ENCODE data around the gene OR8D2.
"Not testable (repeated sequence)": the region's sequence is repeated elsewhere in the genome, so short reads cannot be mapped to it uniquely, and the experiment has no call there.

The OR8D2 gene

DNA sequence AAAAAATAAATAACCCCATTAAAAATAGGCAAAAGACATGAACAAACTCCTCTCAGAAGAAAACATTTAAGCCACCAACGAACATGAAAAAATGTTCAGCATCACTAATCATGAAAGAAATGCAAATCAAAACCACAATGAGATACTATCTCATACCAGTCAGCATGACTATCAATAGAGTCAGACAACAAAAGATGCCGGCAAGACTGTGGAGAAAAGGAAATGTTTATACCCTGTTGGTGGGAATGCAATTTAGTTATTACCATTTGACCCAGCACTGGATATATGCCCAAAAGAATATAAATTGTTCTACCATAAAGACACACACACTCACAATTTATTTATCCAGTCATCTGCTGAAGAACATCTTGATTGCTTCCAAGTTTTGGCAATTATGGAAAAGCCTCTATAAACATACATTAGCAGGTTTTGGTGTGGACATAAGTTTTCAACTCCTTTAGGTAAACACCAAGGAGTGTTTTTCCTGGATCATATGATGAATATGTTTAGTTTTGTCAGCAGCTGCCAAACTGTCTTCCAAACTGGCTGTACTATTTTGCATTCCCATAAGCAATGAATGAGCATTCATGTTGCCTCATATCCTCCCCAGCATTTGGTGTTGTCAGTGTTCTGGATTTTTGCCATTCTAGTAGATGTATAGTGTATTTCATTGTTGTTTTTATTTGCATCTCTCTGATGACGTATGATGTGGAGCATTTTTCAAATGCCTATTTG lies 34.2 kb downstream of the OR8D2 start:
- DNase-seq (ENCODE audit: low spot score) = peak; percentile 11

DNA sequence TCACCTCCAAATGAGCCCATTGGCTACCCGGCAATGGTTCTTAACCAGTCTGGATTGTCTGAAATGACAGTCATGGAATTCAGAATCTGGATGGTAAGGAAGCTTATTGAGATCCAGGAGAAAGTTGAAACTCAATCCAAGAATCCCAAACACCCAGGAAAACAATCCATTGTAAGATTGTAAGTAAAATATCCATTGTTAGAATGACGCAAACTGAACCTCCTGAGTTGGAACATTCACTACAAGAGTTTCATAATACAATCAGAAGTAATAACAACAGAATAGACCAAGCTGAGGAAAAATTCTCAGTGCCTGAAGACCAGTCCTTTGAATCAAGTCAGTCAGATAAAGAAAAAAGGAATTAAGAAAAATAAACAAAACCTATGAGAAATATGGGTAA lies 41.7 kb downstream of the OR8D2 start:
- DNase-seq (ENCODE audit: low spot score) = no peak

DNA sequence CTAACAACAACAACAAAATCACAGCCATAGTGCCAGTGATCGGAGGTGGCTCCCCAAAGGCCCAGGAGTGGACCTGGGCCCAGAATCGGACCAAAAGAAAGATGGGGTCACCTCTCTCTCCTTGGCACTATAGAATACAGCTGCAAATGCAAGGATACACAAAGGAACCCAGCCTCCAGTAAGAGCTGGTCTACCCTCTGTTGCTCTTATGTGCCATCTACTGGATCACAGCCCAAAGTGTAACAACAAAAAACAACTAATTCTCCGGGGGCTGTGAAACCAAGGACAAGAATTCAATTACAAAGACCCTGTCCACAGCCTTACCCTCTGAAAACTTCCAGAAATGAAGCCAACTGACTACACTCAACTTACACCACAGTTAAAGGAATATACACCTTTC lies 42.2 kb downstream of the OR8D2 start:
- DNase-seq (ENCODE audit: low spot score) = no peak

DNA sequence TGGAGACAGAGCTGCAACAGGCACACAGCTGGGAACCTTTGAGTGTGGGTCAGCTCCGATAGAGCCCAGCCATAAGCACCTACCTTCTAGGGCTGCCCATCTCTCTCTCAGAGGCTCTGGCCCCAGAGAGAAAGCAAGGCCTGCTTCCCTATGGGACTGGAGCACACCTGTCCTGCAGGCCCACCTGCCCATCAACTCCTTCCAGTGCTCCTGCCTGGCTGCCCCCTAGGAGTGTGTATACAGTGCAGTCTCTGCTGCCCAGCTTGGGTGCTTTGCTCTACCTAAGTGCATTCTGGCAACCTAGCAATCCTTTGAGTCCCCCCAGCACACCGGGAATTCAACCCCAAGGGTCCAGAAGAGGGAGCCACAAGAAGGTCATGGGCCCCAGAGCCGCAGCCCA lies 42.8 kb downstream of the OR8D2 start:
- DNase-seq (ENCODE audit: low spot score) = no peak

DNA sequence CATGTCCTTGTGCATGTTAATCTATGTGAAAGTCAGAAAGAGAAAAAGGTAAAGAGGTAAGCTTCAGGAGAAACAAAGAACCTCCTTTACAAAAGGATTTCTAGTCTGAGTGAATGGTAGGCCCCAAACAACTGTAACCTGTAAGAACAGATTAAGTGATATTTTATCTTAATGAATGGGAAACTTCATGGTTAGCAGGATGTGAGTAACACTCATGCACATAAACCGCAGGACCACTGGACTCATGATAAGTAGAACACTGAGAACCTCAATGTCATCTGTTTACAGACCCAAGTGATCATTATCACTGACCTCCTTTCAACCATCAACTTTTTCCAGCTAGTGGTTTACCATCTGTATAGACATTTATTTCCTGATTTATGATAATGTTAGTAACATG lies 43.9 kb downstream of the OR8D2 start:
- DNase-seq (ENCODE audit: low spot score) = no peak

DNA sequence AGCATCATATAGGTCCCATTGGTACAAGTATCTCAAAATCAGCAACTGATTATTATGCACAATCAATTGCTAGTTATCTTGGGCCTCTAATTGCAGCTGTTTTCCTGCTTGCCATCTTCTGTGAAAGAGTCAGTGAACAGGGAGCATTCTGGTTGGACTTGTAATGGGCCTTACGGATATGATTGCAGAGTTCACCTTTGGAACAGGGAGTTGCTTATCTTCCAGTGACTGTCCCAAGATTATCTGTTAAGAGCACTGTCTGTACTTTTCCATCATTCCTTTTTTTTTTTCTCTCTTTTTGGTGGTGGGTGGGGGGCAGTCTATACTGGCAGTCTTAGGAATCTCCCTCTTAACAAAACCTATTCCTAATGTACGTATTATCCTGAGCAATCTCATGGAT lies 46.0 kb downstream of the OR8D2 start:
- DNase-seq (ENCODE audit: low spot score) = no peak

DNA sequence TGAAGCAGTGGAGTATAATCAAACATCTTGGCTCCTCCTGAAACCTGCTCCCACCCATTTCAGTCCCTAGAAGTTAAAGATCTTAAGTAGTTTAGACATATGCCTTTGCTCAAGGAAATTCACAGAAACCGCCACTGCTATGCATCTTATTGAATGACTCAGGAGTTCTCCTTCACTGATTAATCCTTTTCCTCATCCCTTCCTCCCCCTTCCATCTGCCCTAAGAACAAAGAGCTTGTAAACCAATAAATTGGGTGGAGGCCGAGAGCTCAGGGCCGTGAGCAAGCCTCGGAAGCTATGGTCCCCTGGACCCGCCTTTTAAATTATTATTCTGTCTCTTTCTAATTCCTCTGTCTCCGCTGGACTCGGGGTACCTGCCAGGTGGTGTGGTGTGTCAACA lies 49.1 kb downstream of the OR8D2 start:
- not testable (repeated sequence) for DNase-seq (ENCODE audit: low spot score)

All from NAMALWA (cell line).